Measurements from ENCODE around the gene REELD1.

DNA sequence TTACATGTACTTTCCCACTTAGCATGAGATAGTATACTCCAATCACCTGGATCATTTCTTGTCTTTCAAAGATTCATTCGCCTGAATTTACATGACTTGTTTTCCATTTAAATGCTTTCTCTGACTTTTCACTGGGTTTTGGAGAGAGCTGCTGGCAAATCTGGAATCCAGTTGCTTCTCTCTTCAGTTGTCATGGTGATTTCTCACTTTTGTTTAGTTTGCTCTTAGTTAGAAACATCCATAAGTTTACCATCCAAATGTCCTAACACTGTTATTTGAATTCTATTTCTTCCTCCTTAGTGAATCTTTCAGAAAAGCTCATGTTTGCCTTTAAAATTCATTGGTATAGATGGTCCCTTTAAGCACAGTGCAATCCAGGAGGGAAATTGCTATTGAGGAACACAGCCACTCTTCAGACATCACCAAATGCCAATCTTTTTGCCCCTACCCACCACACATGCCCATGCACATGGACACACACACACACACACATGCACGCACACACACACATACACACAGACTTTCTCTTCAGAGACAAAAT, 51.7 kb downstream of the REELD1 start:
- TF ChIP-seq TAF1 (IDR thresholded peaks at IDR 0.05; ENCODE audit: borderline replicate concordance, low read depth, low read length) (no peak), POLR2A (IDR thresholded peaks at IDR 0.05; ENCODE audit: low read depth, low read length) (no peak), POLR2AphosphoS5 (IDR thresholded peaks at IDR 0.05; ENCODE audit: low read depth, low read length) (no peak)

All from GM12892 (cell line).